HCT116 (cell line): Measurements from ENCODE around the gene SHC4. TPM values are rescaled to one million over a fixed set of nuclear protein-coding genes. Genes with fewer than 3 reads are reported as not detected.

Experiments used
- ATAC-seq: fragments of 200-7000 bp; cut with Tn5 transposase; 2 replicates; pipeline ENCODE4 v1.9.1; 2020; ENCODE audit warnings: mild to moderate bottlenecking, moderate library complexity
- BruUV-seq: library from RNA; stranded (reverse); fragments of 400-500 nt; replicated peaks from 2 replicates; lab custom pipeline; 2021; lab: Mats Ljungman, UMichigan
- CTCF ChIA-PET: fragments of 300-600 bp; sonication (Branson Sonifier 250); formaldehyde crosslinking; loops from one replicate; lab custom pipeline; 2021; ENCODE audit warnings: antibody characterized with exemption; lab: Charles Lee
- POLR2A ChIA-PET: fragments of 300-600, 350-600 bp; sonication (Branson Sonifier 250); formaldehyde crosslinking; loops from one replicate; lab custom pipeline; 2021; ENCODE audit warnings: antibody characterized with exemption; lab: Charles Lee
- RAD21 ChIA-PET, 2 experiments: fragments of 300-600 bp; sonication (Branson Sonifier 250); formaldehyde crosslinking; loops; one replicate each; lab custom pipeline; 2023; ENCODE audit warnings: low total read pairs in 2 of 2; ENCODE audit not compliant: uncharacterized antibody in 2 of 2, unreplicated experiment in 2 of 2, low non-redundant PET in 1 of 2; lab: Charles Lee
- DNase-seq: peaks from one replicate; pipeline ENCODE4 v3.0.0-alpha.2; 2010; ENCODE audit warnings: low read depth, low spot score
- H2AFZ ChIP-seq: fragments of 200-600 bp; shearing (Covaris generic), sonication (generic); 2 replicates; pipeline ENCODE4 v1.6.1; 2017; ENCODE audit warnings: low read depth, mixed run types, mixed read lengths, antibody characterized with exemption, low read length; ENCODE audit not compliant: poor library complexity, severe bottlenecking
- H3K27ac ChIP-seq: 2 replicates; pipeline ENCODE4 v1.5.1; 2012; ENCODE audit warnings: low read depth, low read length
- H3K27me3 ChIP-seq: fragments of 200-600 bp; sonication (generic); 2 replicates; pipeline ENCODE4 v1.6.1; 2016; ENCODE audit warnings: mixed run types, low read length, mixed read lengths; ENCODE audit not compliant: insufficient read depth
- H3K36me3 ChIP-seq, 2 experiments: fragments of 200-500 bp in 1 of 2; fragments of 200-600 bp in 1 of 2; sonication (Bioruptor generic) in 1 of 2; sonication (generic) in 1 of 2; 2 replicates each; pipeline versions ENCODE4 v1.5.1 to v1.6.1; 2014 to 2016; ENCODE audit warnings: low read length in 2 of 2, inconsistent platforms in 1 of 2, mixed read lengths in 1 of 2, mixed run types in 1 of 2; ENCODE audit not compliant: insufficient read depth in 2 of 2, control insufficient read depth in 1 of 2
- H3K4me1 ChIP-seq, 2 experiments: fragments of 200-600 bp in 1 of 2; sonication (generic) in 1 of 2; 2 replicates each; pipeline versions ENCODE4 v1.5.1 to v1.6.1; 2012 to 2017; ENCODE audit warnings: low read length in 2 of 2, inconsistent platforms in 1 of 2, mild to moderate bottlenecking in 1 of 2, mixed read lengths in 1 of 2, mixed run types in 1 of 2, moderate library complexity in 1 of 2; ENCODE audit not compliant: insufficient read depth in 2 of 2, control insufficient read depth in 1 of 2
- H3K4me2 ChIP-seq: fragments of 200-600 bp; sonication (generic); 2 replicates; pipeline ENCODE4 v1.6.1; 2017; ENCODE audit warnings: mixed run types, low read length, mixed read lengths
- H3K4me3 ChIP-seq, 2 experiments: fragments of 200-600 bp in 1 of 2; sonication (generic) in 1 of 2; replicated peaks in 1 of 2; 2 replicates each; pipeline ENCODE4 v1.5.1; 2011 to 2016; ENCODE audit warnings: low read length in 2 of 2, control low read depth in 1 of 2, low read depth in 1 of 2, mild to moderate bottlenecking in 1 of 2, mixed read lengths in 1 of 2, mixed run types in 1 of 2
- H3K79me2 ChIP-seq: fragments of 200-600 bp; sonication (generic); 2 replicates; pipeline ENCODE4 v1.6.1; 2017; ENCODE audit warnings: mild to moderate bottlenecking, mixed run types, low read length, moderate library complexity, mixed read lengths; ENCODE audit not compliant: insufficient read depth
- H3K9ac ChIP-seq: fragments of 200-600 bp; sonication (generic); 2 replicates; pipeline ENCODE4 v1.6.1; 2016; ENCODE audit warnings: low read length, mixed read lengths
- H3K9me2 ChIP-seq: fragments of 200-600 bp; sonication (generic), shearing (Covaris generic); 2 replicates; pipeline ENCODE4 v1.6.1; 2017; ENCODE audit warnings: mixed run types, mild to moderate bottlenecking, moderate library complexity; ENCODE audit not compliant: insufficient read depth
- H3K9me3 ChIP-seq, 2 experiments: fragments of 200-500 bp in 1 of 2; fragments of 200-600 bp in 1 of 2; sonication (Bioruptor generic) in 1 of 2; sonication (generic) in 1 of 2; 2 replicates each; pipeline ENCODE4 v1.6.1; 2014 to 2017; ENCODE audit warnings: low read length in 2 of 2, mixed read lengths in 2 of 2, inconsistent platforms in 1 of 2, low read depth in 1 of 2, mild to moderate bottlenecking in 1 of 2, mixed run types in 1 of 2, moderate library complexity in 1 of 2; ENCODE audit not compliant: control insufficient read depth in 1 of 2, insufficient read depth in 1 of 2
- H4K20me1 ChIP-seq: fragments of 200-600 bp; sonication (generic), shearing (Covaris generic); 2 replicates; pipeline ENCODE4 v1.6.1; 2017; ENCODE audit warnings: mixed run types, mild to moderate bottlenecking, moderate library complexity; ENCODE audit not compliant: insufficient read depth
- ATF3 ChIP-seq: IDR thresholded peaks from 2 replicates; pipeline ENCODE4 v1.6.1; 2012
- CBX3 ChIP-seq: IDR thresholded peaks from 2 replicates; pipeline ENCODE4 v1.6.1; 2012; ENCODE audit warnings: low read depth
- CEBPB ChIP-seq: IDR thresholded peaks from 2 replicates; pipeline ENCODE4 v1.6.1; 2012; ENCODE audit warnings: low read depth
- CTCF ChIP-seq, 3 experiments: fragments of 200-600 bp in 1 of 3; sonication (generic) in 1 of 3; IDR thresholded peaks in 2 of 3; conservative IDR thresholded peaks in 1 of 3; 2 replicates each; pipeline ENCODE4 v1.5.1; 2012 to 2017; ENCODE audit warnings: low read depth in 2 of 3, low read length in 2 of 3, antibody characterized with exemption in 1 of 3, borderline replicate concordance in 1 of 3, control low read depth in 1 of 3, mild to moderate bottlenecking in 1 of 3, mixed read lengths in 1 of 3, mixed run types in 1 of 3, moderate library complexity in 1 of 3; ENCODE audit not compliant: insufficient read depth in 1 of 3
- EGR1 ChIP-seq: IDR thresholded peaks from 2 replicates; pipeline ENCODE4 v1.6.1; 2012; ENCODE audit warnings: low read depth
- ELF1 ChIP-seq: IDR thresholded peaks from 2 replicates; pipeline ENCODE4 v1.6.1; 2012; ENCODE audit warnings: low read depth, borderline replicate concordance
- EZH2 ChIP-seq: fragments of 200-600 bp; sonication (generic); IDR thresholded peaks from 2 replicates; pipeline ENCODE4 v1.6.1; 2017; ENCODE audit warnings: antibody characterized with exemption, mixed run types
- EZH2phosphoT487 ChIP-seq: fragments of 200-600 bp; IDR thresholded peaks from 2 replicates; pipeline ENCODE4 v1.6.1; 2018; ENCODE audit warnings: antibody characterized with exemption, borderline replicate concordance
- JUND ChIP-seq: IDR thresholded peaks from 2 replicates; pipeline ENCODE4 v1.6.1; 2012
- MAX ChIP-seq: IDR thresholded peaks from 2 replicates; pipeline ENCODE4 v1.6.1; 2012
- POLR2A ChIP-seq: IDR thresholded peaks from 2 replicates; pipeline ENCODE4 v1.7.0; 2011; ENCODE audit warnings: borderline replicate concordance; ENCODE audit not compliant: insufficient read depth, insufficient read length; ENCODE audit errors: extremely low read depth
- POLR2AphosphoS5 ChIP-seq: IDR thresholded peaks from 2 replicates; pipeline ENCODE4 v1.6.1; 2011; ENCODE audit warnings: mild to moderate bottlenecking, low read depth, low read length, moderate library complexity
- REST ChIP-seq: IDR thresholded peaks from 2 replicates; pipeline ENCODE4 v1.6.1; 2012; ENCODE audit warnings: low read depth
- SIN3A ChIP-seq: IDR thresholded peaks from 2 replicates; pipeline ENCODE4 v1.6.1; 2012; ENCODE audit warnings: low read depth
- SRF ChIP-seq: IDR thresholded peaks from 2 replicates; pipeline ENCODE4 v1.6.1; 2012; ENCODE audit warnings: low read depth
- TCF7L2 ChIP-seq: IDR thresholded peaks from 2 replicates; pipeline ENCODE4 v1.7.0; 2011; ENCODE audit warnings: borderline replicate concordance, inconsistent platforms; ENCODE audit not compliant: insufficient read depth, insufficient read length; ENCODE audit errors: extremely low read depth
- YY1 ChIP-seq: IDR thresholded peaks from 2 replicates; pipeline ENCODE4 v1.6.1; 2011; ENCODE audit warnings: low read length, low read depth, moderate library complexity, mild to moderate bottlenecking; ENCODE audit not compliant: insufficient replicate concordance; ENCODE audit errors: extremely low read depth
- ZBTB33 ChIP-seq: IDR thresholded peaks from 2 replicates; pipeline ENCODE4 v1.6.1; 2011; ENCODE audit warnings: mild to moderate bottlenecking, low read length, moderate library complexity; ENCODE audit not compliant: insufficient replicate concordance; ENCODE audit errors: extremely low read depth
- ZNF274 ChIP-seq: fragments of 200-500 bp; sonication (Bioruptor generic); IDR thresholded peaks from 2 replicates; pipeline ENCODE4 v1.6.1; 2014; ENCODE audit warnings: mild to moderate bottlenecking, low read depth, low read length, inconsistent platforms
- intact Hi-C: fragments of 100-400 bp; cut with micrococcal nuclease; formaldehyde crosslinking; loops from 2 replicates; pipeline ENCODE4 v1.10.0; 2022
- total RNA-seq: library from RNA; stranded (reverse); gene quantifications from one replicate; pipeline ENCODE4 v1.2.1, GENCODE V29; 2021; ENCODE audit not compliant: unreplicated experiment

The SHC4 gene
- total RNA-seq, 1 experiment from 2014 or later = 0.44 TPM

GRCh38 chr15:48967336-48967735 is 3.6 kb upstream of the SHC4 start:
- BruUV-seq = no TSS peak
- DNase-seq = no peak
- ChIA-PET CTCF (interaction anchor here (4.2 to 5.2 kb wide), 2 partner anchors 8 to 106 kb away, joined by 46 to 68 read pairs; no protein-coding TSS in a partner anchor), POLR2A (interaction anchor here (2.2 kb wide), 1 partner anchor 8 kb away, joined by 8 read pairs; no protein-coding TSS in a partner anchor), RAD21 (no interaction called here)
- TF ChIP-seq MAX (no peak), JUND (no peak), ZNF274 (no peak), YY1 (no peak), EGR1 (no peak), CBX3 (no peak), TCF7L2 (no peak), ZBTB33 (no peak), ELF1 (no peak), EZH2 (no peak), SRF (no peak), SIN3A (no peak), EZH2phosphoT487 (no peak), POLR2AphosphoS5 (no peak), REST (no peak), ATF3 (no peak), POLR2A (no peak), CTCF (IDR thresholded peaks at IDR 0.05 in 2 of 3, conservative IDR thresholded peaks at IDR 0.05 in 1 of 3; ENCODE audit: borderline replicate concordance in 1 of 3, insufficient read depth in 1 of 3, low read depth in 2 of 3, low read length in 2 of 3) (no peak), CEBPB (no peak)
- Histone ChIP-seq H3K9ac (no peak overlapping the region), H3K9me3 (no peaks in the 10 kb centered on the region), H2AFZ (no peak overlapping the region), H3K79me2 (no peaks in the 10 kb centered on the region), H3K4me1 (peaks cover 4 to 18% of the 10 kb centered on the region in 2 experiments; a peak in 3 of 4 replicates), H3K27ac (no peak overlapping the region), H3K9me2 (no peaks in the 10 kb centered on the region), H3K36me3 (no peaks in the 10 kb centered on the region), H4K20me1 (no peaks in the 10 kb centered on the region), H3K4me3 (no peak overlapping the region), H3K4me2 (no peak overlapping the region), H3K27me3 (no peaks in the 10 kb centered on the region)
- ATAC-seq = no peak
- intact Hi-C loops = loop anchor here (10.0 kb wide), 1 partner anchor 613 kb away; no protein-coding TSS in a partner anchor
